Fibroblast of skin of left quadriceps (primary cell): Measurements from ENCODE around the gene DPP7.

Source experiments
- DNase-seq, 2 experiments: peaks; one replicate each; pipeline ENCODE4 v3.0.0-alpha.2; 2013; ENCODE audit warnings: low read depth in 2 of 2

The DPP7 gene

DNA sequence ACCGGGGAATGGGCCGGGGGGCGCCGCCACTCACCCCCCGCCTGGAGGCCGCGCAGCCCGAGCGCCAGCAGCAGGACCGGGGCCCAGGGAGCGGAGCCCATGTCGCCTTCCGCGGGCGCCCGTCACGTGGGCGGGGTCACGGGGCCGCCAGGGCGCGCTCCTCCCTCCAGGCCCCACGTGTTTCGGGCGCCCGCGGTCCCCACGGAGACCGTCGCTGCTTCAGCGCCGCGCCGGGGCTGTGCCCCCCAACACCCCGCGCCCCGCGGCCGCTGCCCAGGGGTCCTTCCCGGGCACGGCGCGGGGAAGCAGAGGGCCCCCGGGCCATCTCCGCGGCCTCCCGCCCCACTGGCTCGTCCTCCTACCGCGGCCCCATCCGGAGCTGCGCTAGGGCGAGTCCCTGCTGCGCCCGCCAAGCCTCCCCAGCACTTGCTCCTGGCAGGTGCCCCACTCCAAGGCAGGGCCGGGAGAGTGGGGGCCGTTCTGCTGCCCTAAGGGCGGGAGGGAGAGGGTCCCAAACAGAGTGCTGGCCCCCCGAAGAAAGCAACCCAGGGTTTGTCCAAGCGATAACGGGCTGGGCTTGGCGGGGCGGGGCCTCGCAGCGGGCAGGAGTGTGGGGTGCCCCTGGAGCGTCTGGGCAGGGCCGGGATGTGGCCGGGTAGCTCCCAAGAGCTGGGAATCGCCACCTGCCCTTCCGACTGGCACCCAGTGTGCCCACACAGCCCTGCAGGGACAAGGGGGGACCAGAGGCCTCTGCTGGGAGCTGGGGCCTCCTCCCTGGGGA is at the start of gene DPP7:
TSS of gene DPP7 (minus strand) at position 121 of the 781 bp plus-strand sequence. CDS start at position 101, 20 bp downstream.
- DNase-seq: no peak

DNA sequence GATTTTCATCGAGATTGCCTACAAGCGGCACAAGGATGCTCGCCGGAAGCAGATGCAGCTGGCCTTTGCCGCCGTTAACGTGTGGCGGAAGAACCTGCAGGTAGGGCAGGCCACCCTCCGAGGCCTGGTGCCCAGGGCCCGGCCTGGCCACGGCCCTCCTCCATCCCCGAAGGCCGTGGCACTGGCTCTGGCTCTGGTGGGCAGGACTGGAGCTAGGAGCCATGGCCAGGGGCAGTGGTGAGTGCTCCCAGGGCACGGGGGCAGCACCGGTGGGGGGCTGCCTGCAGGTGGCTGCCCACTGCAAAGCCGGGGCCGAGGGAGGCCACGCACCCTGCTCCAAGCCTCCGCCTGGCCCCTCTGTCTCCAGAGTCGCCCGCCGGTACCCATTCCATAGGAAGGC is 49.3 kb upstream of the DPP7 start:
- DNase-seq: no peak

DNA sequence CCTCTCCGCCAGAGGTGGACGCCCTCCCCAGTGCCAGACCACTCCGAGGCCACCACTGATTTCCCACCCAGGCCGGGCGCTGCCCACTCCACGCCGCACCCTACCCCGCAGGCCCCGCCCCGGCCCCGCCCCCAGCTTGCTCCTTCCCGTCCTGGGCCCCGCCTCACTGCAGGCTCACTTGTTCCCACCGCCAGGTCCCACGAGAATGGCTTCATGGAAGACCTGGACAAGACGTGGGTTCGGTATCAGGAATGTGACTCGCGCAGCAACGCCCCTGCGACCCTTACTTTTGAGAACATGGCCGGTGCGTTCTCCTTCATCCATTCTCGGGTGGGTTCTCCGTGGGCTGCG is 48.8 kb upstream of the DPP7 start:
- DNase-seq: no peak

GRCh38 chr9:137162505-137163364 is 48.2 kb upstream of the DPP7 start:
- no peak for DNase-seq

DNA sequence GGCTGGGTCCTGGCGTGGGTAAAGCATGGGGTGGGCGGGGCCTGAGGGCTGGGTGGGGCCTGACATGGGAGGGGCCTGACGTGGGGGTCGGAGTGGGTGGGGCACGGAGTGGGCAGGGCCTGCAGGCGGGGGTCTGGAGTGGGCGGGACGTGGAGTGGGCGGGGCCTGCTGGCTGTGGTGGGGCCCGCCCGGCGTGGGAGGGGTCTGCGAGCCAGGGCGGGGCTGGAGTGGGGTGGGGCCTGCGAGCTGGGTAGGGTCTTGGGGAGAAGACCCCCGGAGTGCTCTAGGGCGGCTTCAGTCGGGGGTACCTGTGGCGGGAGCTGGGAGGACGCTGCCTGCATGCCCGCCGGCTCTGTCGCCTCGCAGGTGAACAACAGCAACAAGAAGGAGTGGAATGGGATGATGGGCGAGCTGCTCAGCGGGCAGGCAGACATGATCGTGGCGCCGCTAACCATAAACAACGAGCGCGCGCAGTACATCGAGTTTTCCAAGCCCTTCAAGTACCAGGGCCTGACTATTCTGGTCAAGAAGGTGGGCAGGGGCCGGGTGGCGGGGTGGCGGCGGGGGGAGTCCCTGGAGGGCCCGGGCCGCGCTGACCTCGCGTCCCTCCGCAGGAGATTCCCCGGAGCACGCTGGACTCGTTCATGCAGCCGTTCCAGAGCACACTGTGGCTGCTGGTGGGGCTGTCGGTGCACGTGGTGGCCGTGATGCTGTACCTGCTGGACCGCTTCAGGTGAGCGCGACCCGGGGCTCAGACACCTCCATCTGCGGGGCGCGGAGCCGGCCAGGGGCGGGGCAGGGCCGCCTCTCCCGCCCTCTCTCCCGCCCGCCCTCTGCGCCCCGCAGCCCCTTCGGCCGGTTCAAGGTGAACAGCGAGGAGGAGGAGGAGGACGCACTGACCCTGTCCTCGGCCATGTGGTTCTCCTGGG is 47.3 kb upstream of the DPP7 start:
- no peak for DNase-seq

GRCh38 chr9:137160716-137161557 is 46.4 kb upstream of the DPP7 start:
- DNase-seq: no peak

GRCh38 chr9:137160054-137160425 is 45.5 kb upstream of the DPP7 start:
- no peak for DNase-seq

DNA sequence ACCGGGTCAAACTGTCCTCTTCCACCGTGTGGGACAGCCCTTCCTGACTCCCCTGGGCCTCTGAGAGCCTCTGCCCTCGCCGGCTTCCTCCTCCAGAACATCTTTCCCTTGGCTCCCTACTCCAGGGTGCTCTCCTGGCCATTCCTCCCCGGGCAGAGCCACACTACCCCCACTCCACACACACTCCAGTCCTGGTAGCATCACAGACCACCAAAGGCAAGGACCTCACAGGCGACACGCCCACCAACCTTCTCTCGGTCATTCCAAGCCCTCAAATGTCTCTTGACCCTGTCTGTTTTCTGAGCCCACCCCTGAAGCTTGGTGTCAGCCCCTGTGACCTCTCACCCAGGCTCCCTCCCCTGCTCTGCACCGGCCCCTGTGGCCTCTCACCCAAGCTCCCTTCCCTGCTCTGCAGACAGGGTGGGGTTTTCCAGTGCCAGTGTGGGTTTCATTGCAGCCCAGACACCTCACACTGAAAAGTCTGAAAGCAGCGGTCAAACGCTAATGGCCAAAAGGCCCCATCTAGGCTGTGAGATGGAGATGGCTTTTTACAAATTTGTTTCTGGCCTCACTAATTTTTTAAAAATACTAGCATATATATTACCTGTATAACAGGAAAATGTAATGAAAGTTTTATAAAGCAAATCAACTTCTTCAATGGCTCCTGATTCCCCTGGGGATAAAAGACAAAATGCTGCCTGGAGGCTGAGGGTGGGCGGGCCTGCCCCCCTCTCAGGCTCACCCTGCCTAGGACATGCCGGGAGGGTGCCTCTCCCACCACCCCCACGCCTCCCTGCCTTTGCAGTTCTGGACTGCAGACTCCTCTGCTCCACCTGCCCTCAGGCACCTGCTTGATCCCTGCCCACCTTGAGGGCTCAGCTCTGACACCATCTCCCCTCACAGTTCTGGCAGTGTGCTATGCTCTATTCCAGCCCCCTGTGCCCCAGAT is 44.8 kb upstream of the DPP7 start:
- no peak for DNase-seq

DNA sequence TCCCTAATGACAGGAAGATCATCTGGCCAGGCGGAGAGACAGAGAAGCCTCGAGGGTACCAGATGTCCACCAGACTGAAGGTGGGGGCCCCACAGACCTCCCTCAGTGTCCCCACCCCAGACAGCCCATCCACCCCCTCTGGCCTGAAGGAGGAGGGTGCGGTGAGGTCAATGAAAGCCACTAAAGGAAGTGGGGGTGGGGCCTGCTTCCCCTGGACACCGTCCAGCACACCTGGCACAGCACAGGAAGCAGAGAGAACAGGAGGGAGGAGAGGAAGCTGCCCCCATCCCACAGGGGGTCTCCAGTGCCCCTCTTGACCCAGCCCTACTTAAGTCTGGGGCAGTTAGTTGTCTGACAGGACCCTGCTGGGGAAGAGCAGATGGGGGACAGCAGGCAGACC is 44.1 kb upstream of the DPP7 start:
- DNase-seq: no peak

DNA sequence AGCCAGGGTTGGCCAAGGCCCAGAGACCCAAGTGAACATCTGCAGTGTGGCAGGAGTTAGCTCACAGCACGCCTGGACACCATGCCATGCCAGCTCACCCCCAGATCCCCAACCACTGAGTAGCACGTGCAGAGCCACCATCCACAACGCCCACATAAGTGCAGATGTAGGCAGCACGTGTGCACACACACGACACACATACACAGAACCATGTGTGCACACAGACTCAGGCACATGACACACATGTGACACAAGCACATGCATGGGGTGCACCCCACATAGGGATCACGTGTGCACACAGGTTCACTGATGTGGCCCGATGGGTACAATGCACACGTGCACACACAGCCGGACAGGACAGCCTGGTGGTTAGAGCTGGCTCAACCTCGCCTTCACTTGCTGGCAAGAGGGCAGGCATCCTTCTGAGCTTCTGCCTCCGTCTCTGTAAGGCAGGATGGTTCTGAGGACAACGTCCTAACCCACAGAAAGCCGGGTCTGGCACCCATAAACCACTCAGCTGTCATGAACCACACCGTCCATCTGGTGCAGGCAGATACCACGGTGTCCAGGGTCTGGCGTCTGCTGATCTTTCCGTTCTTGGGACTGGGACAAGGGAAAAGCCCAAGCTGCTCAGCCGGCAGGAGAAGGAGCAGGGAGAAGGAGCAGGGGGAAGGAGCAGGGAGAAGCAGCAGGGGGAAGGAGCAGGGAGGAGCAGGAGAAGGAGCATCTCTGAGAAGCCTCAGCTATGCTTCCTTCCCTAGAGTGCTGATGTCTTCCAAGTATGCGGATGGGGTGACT is 43.3 kb upstream of the DPP7 start:
- no peak for DNase-seq

DNA sequence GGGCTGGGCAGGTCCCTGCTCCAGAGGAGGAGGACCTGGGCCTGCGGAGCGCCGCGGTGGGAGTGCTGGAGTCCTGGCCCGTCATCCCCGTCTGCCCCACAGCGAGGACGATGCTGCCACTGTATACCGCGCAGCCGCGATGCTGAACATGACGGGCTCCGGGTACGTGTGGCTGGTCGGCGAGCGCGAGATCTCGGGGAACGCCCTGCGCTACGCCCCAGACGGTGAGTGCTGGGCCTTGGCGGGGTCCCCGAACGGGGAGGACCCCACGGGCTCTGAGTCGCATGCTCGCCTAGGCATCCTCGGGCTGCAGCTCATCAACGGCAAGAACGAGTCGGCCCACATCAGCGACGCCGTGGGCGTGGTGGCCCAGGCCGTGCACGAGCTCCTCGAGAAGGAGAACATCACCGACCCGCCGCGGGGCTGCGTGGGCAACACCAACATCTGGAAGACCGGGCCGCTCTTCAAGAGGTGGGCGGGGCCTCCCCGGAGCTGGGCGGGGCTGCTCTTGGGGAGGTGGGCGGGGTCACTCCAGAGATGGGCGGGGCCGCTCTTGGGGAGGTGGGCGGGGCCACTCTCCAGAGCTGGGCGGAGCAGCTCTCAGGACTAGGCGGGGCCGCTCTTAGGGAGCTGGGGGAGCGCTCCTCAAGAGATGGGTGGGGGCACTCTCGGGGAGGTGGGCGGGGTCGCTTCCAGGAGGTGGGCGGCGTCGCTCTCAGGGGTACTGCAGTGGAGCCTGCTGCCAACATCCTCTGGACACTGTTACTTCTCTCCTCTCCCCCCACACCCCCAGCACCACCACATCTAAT is 42.2 kb upstream of the DPP7 start:
- DNase-seq: peak in 1 of 2 experiments; percentile 6

DNA sequence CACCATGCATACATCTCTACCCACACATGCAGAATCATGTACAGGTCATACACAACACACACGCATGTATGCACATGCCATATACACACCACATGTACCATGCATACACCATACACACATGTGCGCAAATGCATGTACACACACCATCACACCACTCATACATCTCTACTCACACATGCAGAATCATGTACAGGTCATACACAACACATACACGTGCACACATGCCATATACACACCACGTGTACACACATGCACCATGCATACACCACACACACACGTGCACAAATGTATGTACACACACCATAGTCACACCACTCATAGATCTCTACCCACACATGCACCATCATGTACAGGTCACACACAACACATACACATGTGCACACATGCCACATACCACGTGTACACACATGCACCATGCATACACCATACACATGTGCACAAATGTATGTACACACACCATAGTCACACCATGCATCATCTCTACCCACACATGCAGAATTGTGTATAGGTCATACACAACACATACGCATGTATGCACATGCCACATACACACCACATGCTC is 38.4 kb upstream of the DPP7 start:
- DNase-seq: no peak

DNA sequence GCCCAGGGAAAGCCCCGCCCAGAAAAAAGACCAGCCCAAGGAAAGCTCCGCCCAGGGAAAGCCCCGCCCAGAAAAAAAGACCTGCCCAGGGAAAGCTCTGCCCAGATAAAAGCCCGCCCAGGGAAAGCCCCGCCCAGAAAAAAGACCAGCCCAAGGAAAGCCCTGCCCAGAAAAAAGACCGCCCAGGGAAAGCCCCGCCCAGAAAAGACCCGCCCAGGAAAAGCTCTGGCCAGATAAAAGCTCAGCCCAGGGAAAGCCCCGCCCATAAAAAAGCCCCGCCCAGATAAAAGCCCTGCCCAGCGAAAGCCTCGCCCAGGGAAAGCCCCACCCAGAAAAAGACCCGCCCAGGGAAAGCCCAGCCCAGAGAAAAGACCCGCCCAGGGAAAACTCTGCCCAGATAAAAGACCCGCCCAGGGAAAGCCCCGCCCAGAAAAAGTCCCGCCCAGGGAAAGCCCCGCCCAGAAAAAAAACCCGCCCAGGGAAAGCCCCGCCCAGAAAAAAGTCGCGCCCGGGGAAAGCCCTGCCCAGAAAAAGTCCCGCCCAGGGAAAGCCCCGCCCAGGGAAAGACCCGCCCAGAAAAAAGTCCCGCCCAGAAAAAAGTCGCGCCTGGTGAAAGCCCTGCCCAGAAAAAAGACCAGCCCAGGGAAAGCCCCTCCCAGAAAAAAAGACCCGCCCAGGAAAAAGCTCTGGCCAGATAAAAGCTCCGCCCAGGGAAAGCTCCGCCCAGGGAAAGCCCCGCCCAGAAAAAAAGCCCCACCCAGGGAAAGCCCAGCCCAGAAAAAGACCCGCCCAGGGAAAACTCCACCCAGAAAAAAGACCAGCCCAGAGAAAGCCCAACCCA is 36.3 kb upstream of the DPP7 start:
- no peak for DNase-seq

DNA sequence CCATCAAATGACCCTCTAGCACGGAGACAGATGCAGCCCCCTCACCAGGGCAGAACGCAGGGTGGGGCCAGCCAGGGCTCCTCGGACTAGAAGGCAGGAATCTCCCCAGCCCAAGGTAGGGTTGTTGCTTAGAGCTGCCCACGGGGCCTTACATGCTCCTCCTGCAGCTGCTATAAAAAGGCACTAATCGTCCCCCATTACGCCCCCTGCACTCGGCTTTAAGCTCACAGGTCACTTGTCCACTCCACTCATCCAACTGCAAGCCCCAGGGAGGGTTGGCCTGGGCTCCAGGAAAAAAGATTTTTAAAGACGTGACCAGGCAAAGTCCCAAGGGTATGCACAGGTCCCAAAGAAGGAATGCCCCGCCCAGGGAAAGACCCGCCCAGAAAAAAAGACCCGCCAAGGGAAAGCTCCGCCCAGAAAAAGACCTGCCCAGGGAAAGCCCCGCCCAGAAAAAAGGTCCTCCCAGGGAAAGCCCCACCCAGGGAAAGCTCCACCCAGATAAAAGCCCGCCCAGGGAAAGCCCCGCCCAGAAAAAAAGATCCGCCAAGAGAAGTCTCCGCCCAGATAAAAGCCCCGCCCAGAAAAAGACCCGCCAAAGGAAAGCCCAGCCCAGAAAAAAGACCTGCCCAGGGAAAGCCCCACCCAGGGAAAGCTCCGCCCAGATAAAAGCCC is 35.5 kb upstream of the DPP7 start:
- no peak for DNase-seq

DNA sequence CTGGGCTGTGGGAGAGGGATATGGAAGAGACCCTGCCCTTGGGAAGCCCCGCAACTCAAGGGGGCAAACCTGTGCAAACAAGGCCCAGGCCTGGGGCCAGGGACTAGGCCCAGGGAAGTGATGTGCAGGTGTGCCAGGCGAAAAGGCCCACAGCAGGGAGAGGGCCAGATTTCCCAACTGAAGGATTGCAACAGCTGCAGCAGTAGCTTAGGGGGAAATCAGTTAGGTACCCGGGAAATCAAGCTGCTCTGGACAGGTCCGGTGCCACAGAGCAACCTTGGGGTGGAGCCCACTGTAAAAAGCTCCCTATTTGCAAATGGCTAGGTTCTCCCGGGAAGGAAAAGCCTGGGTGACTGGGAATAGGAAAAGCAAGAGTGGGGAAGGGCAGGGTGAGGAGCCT is 34.8 kb upstream of the DPP7 start:
- DNase-seq: no peak

GRCh38 chr9:137148661-137149060 is 34.1 kb upstream of the DPP7 start:
- DNase-seq: no peak
